Cardiac muscle cell (in vitro differentiated cells and primary cell): ENCODE results near the gene DCPS. TPM values are rescaled to one million over a fixed set of nuclear protein-coding genes. Genes with fewer than 3 reads are reported as not detected.
A peak's percentile ranks its signal among the peaks of the same experiment; 100 is the strongest.

Experiments
- DNase-seq, 2 donors: peaks; one replicate each; pipeline versions ENCODE4 v3.0.0 to v3.0.0-alpha.2; 2010 to 2017; ENCODE audit warnings: low read depth in 1 of 2, low spot score in 1 of 2
- H3K27ac ChIP-seq: fragments of 200-600 bp; sonication (generic); 2 replicates; pipeline ENCODE4 v1.5.1; 2016
- H3K27me3 ChIP-seq: fragments of 200-600 bp; sonication (generic); 2 replicates; pipeline ENCODE4 v1.6.0; 2016; ENCODE audit warnings: control low read depth
- H3K36me3 ChIP-seq: fragments of 200-600 bp; sonication (generic); 2 replicates; pipeline ENCODE4 v1.5.1; 2016; ENCODE audit warnings: control low read depth
- H3K4me1 ChIP-seq: fragments of 200-600 bp; sonication (generic); 2 replicates; pipeline ENCODE4 v1.8.1; 2017; ENCODE audit warnings: low read depth, mild to moderate bottlenecking, mixed run types
- H3K4me3 ChIP-seq: fragments of 200-600 bp; sonication (generic); 2 replicates; pipeline ENCODE4 v1.5.1; 2016; ENCODE audit warnings: mild to moderate bottlenecking
- H3K9me3 ChIP-seq: fragments of 200-600 bp; sonication (generic); 2 replicates; pipeline ENCODE4 v1.5.1; 2017; ENCODE audit warnings: low read depth, mild to moderate bottlenecking, control low read depth
- CTCF ChIP-seq: IDR thresholded peaks from 2 replicates; pipeline ENCODE4 v1.5.1; 2012; ENCODE audit warnings: low read depth, mild to moderate bottlenecking, low read length
- polyA plus RNA-seq: library from polyadenylated mRNA; unstranded; fragments of >200 nt; fragmentation: Nextera tagmentation; extraction: Ambion mirVana; gene quantifications from 2 replicates; pipeline ENCODE4 v1.2.1, GENCODE V29; 2016
- total RNA-seq: library from RNA; depleted of rRNA; stranded (reverse); fragments of >200 nt; gene quantifications from 2 replicates; pipeline ENCODE4 v1.2.3, GENCODE V29; 2016

The DCPS gene
- total and polyA plus RNA-seq, 2 experiments from 2014 or later, result 13.1 to 27.0 TPM

GRCh38 chr11:126337474-126338241 lies 33.8 kb downstream of the DCPS start:
- no peak for TF ChIP-seq CTCF
- Histone ChIP-seq H3K4me3 (no peak overlapping the region), H3K27me3 (no peaks in the 10 kb centered on the region), H3K9me3 (no peaks in the 10 kb centered on the region), H3K4me1 (peaks cover 37% of the 10 kb centered on the region), H3K27ac (peak overlapping the region; percentile 53), H3K36me3 (no peaks in the 10 kb centered on the region)
- peak in 1 of 2 donors; percentile 59 for DNase-seq

DNA sequence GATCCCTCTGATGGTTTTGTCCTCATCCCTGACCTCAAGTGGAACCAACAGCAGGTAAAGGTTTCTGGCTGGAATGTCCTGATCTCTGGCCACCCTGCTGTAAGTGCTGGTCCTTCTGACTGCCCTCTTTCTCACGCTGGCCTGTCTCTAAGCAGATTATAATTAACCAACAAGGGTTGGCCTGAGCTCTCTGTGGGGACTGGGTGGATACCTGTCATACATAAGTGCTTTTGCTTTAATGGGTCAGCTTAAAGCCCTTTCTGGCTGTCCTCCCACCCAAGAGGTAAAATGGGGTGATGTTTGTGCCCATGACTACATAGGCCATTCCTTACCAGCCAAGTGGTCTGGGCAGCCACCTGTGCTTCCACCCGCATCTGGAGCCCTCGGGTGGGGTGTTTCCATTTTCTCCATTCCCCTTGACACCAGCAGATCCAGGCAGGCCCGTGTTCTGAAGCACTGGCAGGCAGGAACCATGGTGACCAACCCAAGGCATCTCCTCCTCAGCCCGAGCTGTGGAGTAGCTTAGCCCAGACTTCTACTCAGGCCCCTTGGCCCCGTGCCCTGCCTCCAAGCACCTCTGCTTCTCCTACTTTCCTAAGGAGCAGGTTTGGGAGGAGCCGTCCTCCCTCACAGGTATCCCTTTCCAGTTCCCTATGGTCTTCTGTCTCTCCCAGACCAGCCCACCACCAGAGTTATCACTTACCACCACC lies 34.6 kb downstream of the DCPS start:
- Histone ChIP-seq H3K36me3 (no peaks in the 10 kb centered on the region), H3K9me3 (no peaks in the 10 kb centered on the region), H3K27me3 (no peaks in the 10 kb centered on the region), H3K4me3 (no peak overlapping the region), H3K4me1 (peaks cover 37% of the 10 kb centered on the region), H3K27ac (peak overlapping the region; percentile 53)
- no peak for DNase-seq
- TF ChIP-seq CTCF, result no peak

GRCh38 chr11:126339073-126339862 lies 35.4 kb downstream of the DCPS start:
- H3K4me3 ChIP-seq, result no peak overlapping the region
- no peaks in the 10 kb centered on the region for H3K27me3 ChIP-seq
- no peak for TF ChIP-seq CTCF
- no peak for DNase-seq
- H3K27ac ChIP-seq, result no peak overlapping the region
- peaks cover 37% of the 10 kb centered on the region for H3K4me1 ChIP-seq
- no peaks in the 10 kb centered on the region for H3K36me3 ChIP-seq
- H3K9me3 ChIP-seq, result no peaks in the 10 kb centered on the region

DNA sequence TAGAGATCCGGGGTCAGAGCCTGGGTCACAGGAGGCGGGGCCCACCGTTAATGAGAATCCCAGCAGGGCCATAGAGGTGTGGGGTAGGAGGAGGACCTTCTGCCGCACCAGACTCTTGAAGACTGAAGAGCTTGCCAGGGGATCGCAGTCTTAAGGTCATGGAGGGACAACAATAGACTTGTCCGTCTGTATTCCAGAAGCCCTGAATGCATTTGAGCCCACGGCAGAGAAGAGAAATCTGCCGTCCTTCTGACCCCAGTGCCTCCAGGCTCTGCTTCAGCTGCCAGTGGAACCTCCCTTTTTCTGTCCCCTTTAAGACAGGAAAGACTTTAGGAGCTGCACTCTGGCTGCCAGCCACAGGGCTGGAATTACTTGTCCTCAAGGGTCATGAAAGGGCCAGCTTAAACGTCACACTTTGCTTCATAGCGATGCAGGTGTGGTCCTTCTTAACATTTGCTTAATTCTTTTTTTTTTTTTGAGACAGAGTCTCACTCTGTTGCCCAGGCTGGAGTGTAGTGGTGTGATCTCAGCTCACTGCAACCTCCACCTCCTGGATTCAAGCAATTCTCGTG lies 36.1 kb downstream of the DCPS start:
- Histone ChIP-seq H3K9me3 (no peaks in the 10 kb centered on the region), H3K4me3 (no peak overlapping the region), H3K27ac (no peak overlapping the region), H3K4me1 (peaks cover 37% of the 10 kb centered on the region), H3K27me3 (no peaks in the 10 kb centered on the region), H3K36me3 (no peaks in the 10 kb centered on the region)
- TF ChIP-seq CTCF, result no peak
- peak; percentile 34 to 69 for DNase-seq

DNA sequence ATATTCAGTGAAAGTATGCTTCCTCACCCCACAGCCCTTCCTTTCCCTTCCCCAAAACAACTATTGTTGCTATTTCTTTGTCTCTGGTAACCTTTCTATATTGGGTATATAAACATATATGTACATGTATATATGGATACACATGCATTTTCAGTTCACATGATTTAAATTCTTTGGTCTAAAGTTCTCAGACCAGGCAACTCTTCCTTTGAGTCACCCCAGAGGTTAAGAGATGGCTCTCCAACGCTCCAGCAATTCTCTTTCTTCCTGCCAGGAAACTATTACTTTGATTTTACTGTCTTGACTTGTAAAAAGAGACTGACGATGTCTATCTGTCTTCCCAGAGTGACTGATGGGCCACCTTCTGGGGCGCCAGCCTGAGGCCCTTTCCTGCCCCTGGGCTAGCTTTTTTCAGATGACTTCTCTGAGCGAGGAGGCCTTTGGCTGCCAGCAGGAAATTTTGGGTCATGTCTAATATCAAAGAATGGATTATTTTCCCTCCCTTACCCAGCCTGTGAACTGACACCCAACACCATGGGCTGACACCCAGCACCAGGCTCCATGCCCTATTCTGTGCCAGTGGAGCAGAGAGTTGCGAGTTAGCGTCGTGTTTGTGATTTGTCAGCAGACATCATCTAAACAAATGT lies 37.2 kb downstream of the DCPS start:
- no peak for DNase-seq
- Histone ChIP-seq H3K27me3 (no peaks in the 10 kb centered on the region), H3K4me1 (peaks cover 37% of the 10 kb centered on the region), H3K4me3 (no peak overlapping the region), H3K9me3 (no peaks in the 10 kb centered on the region), H3K27ac (no peak overlapping the region), H3K36me3 (no peaks in the 10 kb centered on the region)
- no peak for TF ChIP-seq CTCF
